ENCODE measurements around the gene GABRB1. TPM values are rescaled to one million over a fixed set of nuclear protein-coding genes. Genes with fewer than 3 reads are reported as not detected.

GABRB1 gene
- total RNA-seq, 1 donor from 2014 or later, result not detected

DNA sequence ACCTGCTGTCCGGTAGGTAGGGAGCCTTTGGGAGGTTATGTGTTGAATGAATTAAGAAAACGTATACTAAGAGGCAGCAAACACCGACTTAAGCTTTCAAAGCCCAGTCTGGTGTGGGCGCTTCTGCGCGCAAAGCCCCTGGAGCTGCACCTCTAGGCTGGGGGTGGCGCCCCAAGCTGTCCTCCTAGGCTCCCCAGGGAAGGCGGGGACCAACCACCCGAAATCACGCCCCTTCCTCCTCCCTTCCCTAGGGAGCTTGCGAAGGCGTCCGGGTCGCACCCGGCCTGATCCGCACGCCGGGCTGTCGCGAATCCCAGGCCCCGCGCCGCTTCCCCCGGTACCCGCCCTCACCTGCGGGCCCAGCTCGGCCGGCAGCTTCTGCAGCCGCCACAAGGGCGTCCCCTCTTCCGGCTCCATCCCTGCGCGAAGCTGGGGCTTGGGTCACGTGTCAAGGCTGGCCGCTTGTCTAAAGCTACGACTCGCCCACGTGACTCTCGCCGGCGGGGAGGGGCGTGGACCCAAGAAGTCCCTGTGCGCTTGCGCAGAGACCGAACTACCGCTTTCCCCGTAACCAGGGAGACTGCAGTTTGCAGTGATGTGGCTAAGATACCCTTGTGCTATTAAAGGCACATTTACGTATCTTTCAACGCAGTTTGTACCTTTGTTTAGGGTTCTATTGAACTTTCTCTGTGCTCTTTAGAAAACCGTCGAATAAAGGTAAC, 432.0 kb downstream of the GABRB1 start, which contains the start of gene COMMD8:
Gene COMMD8 (minus strand): TSS at position 468 of the 722 bp plus-strand sequence. CDS start 51 bp downstream, at position 417.
- Mint-ChIP-seq H3K36me3 (ENCODE audit: low read depth) (peaks cover 13% of the 10 kb centered on the region), H3K27ac (peak within 1 kb of the TSS; percentile 92), H3K27me3 (no peaks in the 10 kb centered on the region), H3K4me3 (peak within 1 kb of the TSS; percentile 90), H3K4me1 (peaks cover 57% of the 10 kb centered on the region), H3K9me3 (peaks cover 4% of the 10 kb centered on the region)
- DNase-seq (peak; percentile 94), ATAC-seq (ENCODE audit: low read depth) (peak; percentile 79)
- TF ChIP-seq, protein P1, sequence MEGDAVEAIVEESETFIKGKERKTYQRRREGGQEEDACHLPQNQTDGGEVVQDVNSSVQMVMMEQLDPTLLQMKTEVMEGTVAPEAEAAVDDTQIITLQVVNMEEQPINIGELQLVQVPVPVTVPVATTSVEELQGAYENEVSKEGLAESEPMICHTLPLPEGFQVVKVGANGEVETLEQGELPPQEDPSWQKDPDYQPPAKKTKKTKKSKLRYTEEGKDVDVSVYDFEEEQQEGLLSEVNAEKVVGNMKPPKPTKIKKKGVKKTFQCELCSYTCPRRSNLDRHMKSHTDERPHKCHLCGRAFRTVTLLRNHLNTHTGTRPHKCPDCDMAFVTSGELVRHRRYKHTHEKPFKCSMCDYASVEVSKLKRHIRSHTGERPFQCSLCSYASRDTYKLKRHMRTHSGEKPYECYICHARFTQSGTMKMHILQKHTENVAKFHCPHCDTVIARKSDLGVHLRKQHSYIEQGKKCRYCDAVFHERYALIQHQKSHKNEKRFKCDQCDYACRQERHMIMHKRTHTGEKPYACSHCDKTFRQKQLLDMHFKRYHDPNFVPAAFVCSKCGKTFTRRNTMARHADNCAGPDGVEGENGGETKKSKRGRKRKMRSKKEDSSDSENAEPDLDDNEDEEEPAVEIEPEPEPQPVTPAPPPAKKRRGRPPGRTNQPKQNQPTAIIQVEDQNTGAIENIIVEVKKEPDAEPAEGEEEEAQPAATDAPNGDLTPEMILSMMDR (IDR thresholded peaks at IDR 0.05), result no peak
- POLR2A ChIA-PET, result interaction anchor here (0.6 to 4.7 kb wide), 17 partner anchors 18 to 1443 kb away, joined by 3 to 71 read pairs (median 4); partner anchors contain the start of genes ATP10D, OCIAD2 and SLAIN2
- intact Hi-C loops (cut with micrococcal nuclease), result loop anchor here (1.0 to 5.0 kb wide), 10 partner anchors 22 to 1367 kb away; partner anchors contain the start of genes ATP10D, CNGA1, CORIN and FRYL
- CTCF ChIA-PET, result interaction anchor here (0.6 to 2.2 kb wide), 15 partner anchors 17 to 471 kb away, joined by 3 to 32 read pairs (median 4); partner anchors contain the start of gene ATP10D

DNA sequence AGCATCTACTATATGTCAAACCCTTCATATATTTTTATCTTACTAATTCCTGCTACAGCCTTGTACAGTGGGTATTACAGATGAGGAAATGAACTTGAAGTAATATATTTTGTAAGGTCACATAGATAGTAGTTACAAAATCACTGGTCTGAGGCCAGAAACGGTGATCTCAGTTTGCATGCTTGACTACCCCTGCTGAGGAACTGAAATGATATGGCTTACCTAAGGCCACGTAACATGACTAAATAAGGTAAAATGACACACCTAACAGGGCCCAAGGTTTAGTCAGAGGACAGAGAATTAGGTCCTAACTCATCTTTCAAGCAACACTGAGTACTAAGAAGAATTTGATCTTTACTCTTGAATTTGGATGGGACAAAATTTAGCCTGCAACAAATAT, 433.6 kb downstream of the GABRB1 start:
- POLR2A ChIA-PET, result interaction anchor here (4.7 kb wide), 1 partner anchor 19 kb away, joined by 71 read pairs; the partner anchor contains the start of gene ATP10D
- TF ChIP-seq, protein P1 (IDR thresholded peaks at IDR 0.05), result no peak
- CTCF ChIA-PET, result interaction anchor here (1.1 kb wide), 1 partner anchor 100 kb away, joined by 3 read pairs; no protein-coding TSS in a partner anchor
- Mint-ChIP-seq H3K27ac (peak overlapping the region; percentile 81), H3K36me3 (ENCODE audit: low read depth) (no peaks in the 10 kb centered on the region), H3K9me3 (peaks cover 4% of the 10 kb centered on the region), H3K4me3 (no peak overlapping the region), H3K27me3 (no peaks in the 10 kb centered on the region), H3K4me1 (peaks cover 57% of the 10 kb centered on the region)
- intact Hi-C loops (cut with micrococcal nuclease), result no loop called here
- no peak for DNase-seq
- peak; percentile 43 for ATAC-seq (ENCODE audit: low read depth)

DNA sequence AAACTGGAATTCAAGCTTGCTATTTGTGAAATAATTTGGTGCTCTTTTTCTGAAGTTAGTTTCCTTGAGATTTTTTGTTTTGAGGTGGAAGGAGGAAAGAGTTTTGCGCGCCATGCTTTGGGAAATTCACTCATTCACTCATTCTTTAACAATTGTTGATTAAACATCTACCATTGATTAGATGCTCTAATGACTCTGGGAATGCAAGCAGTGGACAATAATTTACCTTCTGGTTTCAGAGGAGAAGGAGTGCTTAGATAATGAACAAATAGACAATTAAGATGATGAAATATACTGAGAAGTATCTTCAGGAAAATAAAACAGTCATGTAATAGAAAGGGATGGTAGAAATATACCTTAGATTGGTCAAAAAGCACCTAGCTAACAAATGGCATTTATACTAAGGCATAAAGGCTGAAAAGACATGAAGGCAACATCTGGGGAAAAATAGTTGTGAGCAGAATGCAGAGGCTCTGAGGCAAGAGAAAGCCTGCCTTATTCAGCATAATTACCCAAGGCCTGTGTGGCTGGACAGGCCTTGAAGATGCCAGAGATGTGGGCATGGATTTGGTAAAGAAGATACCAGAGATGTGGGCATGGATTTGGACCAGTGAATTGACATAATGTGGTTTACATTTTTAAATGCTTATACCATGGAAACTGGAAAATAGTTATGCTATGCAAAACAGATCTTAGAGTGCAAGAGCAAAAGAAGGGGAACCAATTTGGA, 434.9 kb downstream of the GABRB1 start:
- Mint-ChIP-seq H3K9me3 (peaks cover 4% of the 10 kb centered on the region), H3K4me3 (no peak overlapping the region), H3K27me3 (no peaks in the 10 kb centered on the region), H3K27ac (peak overlapping the region; percentile 81), H3K4me1 (peaks cover 50% of the 10 kb centered on the region), H3K36me3 (ENCODE audit: low read depth) (no peaks in the 10 kb centered on the region)
- no peak for DNase-seq
- CTCF ChIA-PET, result interaction anchor here (0.9 to 1.2 kb wide), 3 partner anchors 17 to 45 kb away, joined by 3 read pairs; partner anchors contain the start of gene ATP10D
- intact Hi-C loops (cut with micrococcal nuclease), result no loop called here
- POLR2A ChIA-PET, result interaction anchor here (4.7 kb wide), 1 partner anchor 18 kb away, joined by 71 read pairs; the partner anchor contains the start of gene ATP10D
- TF ChIP-seq, protein P1 (IDR thresholded peaks at IDR 0.05), result no peak
- ATAC-seq (ENCODE audit: low read depth), result no peak

DNA sequence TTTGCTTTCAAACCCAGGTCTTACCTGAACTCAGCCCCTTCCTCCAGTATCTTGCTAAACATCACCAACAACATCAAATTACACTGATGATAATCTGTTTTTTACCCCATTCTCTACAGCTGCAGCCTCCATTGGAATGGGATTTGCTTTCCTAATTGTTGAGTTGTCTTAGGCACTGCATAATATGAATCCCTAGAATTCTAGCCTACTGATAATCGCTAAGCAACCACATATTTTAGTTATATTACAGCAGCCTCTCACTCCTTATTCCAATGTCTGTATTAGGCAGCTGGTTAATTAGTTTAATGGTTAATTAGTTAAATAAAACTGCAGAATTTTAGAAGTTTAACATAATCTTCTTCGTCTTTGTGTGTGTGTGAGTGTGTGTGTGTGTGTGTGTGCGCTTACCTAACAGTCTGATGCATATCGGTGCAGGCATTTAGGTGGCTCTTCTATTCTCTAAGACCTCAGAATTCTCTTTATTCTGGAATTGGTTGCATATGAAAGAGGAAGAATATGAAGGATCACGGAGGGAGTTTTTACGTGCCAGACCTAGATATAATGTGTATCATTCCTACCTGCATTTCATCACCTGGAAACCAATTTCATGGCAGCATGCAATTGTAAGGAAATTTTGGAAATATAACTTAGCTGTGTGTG, 437.5 kb downstream of the GABRB1 start:
- DNase-seq (no peak), ATAC-seq (ENCODE audit: low read depth) (no peak)
- no peak overlapping the region for H3K27ac Mint-ChIP-seq
- intact Hi-C loops (cut with micrococcal nuclease), result no loop called here
- H3K36me3 Mint-ChIP-seq (ENCODE audit: low read depth), result no peaks in the 10 kb centered on the region
- no peak overlapping the region for H3K4me3 Mint-ChIP-seq
- H3K9me3 Mint-ChIP-seq, result peaks cover 4% of the 10 kb centered on the region
- ChIA-PET POLR2A (no interaction called here), CTCF (no interaction called here)
- H3K4me1 Mint-ChIP-seq, result peaks cover 28% of the 10 kb centered on the region
- TF ChIP-seq, protein P1 (IDR thresholded peaks at IDR 0.05), result no peak
- H3K27me3 Mint-ChIP-seq, result no peaks in the 10 kb centered on the region

All from activated B cell treated with CpG ODN at 0.5 μM for 24 hours (primary cell).